HG03045 (cell line): Measurements from ENCODE around the gene TRPC4AP.
"Not testable (repeated sequence)": the region's sequence is repeated elsewhere in the genome, so short reads cannot be mapped to it uniquely, and the experiment has no call there.

Experiments
- ATAC-seq: cut with Tn5 transposase; IDR thresholded peaks from one replicate; pipeline ENCODE4 v1.9.1; 2021; ENCODE audit warnings: mild to moderate bottlenecking, moderate library complexity; ENCODE audit not compliant: unreplicated experiment

TRPC4AP gene, protein sequence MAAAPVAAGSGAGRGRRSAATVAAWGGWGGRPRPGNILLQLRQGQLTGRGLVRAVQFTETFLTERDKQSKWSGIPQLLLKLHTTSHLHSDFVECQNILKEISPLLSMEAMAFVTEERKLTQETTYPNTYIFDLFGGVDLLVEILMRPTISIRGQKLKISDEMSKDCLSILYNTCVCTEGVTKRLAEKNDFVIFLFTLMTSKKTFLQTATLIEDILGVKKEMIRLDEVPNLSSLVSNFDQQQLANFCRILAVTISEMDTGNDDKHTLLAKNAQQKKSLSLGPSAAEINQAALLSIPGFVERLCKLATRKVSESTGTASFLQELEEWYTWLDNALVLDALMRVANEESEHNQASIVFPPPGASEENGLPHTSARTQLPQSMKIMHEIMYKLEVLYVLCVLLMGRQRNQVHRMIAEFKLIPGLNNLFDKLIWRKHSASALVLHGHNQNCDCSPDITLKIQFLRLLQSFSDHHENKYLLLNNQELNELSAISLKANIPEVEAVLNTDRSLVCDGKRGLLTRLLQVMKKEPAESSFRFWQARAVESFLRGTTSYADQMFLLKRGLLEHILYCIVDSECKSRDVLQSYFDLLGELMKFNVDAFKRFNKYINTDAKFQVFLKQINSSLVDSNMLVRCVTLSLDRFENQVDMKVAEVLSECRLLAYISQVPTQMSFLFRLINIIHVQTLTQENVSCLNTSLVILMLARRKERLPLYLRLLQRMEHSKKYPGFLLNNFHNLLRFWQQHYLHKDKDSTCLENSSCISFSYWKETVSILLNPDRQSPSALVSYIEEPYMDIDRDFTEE

DNA sequence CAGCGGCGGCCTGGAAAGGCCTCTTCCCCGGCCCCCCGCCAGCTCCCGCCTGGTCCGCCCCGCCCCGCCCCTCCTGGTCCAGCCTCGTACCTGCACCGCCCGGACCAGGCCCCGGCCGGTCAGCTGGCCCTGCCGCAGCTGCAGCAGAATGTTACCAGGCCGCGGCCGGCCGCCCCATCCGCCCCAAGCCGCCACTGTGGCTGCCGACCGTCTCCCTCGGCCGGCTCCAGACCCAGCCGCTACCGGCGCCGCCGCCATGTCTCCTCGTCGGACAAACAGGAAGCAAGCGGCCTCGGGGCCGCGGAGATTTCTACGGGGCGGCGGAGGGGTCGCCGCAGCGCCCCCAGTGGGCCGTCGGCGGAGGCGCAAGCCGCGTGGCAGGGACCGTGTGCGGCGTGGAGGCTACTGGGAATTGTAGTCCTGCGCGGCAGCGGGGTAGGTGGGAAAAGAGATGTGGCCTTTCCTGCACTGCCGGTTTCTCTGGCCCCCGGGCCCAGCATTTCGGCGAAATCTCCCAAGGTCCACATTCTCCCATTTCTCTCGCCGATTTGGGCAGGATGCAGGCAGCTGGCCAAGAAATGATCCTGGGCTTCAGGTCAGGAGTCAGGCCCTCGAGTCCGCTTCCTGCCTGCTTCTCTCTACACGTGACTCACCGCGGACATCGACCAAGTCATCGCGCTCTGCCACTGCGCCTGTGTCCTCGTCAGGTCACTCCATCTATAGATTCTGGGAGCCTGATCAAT is at the start of gene TRPC4AP:
TSS of gene TRPC4AP (minus strand) at position 284 of the 743 bp plus-strand sequence. CDS start at position 258, 26 bp downstream.
- ATAC-seq: peak; percentile 91

DNA sequence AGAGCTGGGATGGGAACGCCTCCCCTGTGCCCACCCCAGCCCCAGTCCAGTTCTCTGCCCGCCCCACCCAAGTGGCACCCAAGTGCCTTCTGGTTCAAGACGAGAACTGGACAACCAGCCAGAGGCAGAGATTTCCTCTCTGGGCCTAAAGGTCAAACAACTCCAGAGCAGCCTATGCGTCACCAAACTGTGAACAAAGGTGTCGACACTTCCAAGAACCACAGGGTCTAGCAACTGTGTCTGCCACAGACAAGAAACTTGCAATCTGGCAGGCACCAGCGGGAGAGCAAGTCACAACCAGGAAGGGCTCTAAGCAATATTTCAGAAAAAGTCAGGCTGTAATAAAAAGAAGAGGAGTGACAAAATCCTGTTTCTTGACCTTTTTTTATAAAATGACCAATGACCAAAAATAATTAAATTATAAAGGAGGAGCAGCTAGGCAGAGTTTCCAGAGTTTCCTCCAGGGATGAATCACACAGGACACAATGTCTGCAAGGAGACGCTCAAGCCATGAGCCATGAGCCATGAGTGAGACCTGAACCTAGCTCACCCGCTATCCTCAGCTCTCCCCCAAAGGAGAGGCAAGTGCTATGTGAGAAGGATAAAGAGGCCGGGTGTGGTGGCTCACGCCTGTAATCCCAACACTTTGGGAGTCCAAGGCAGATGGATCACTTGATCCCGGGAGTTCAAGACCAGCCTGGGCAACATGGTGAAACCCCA is 43.4 kb upstream of the TRPC4AP start:
- ATAC-seq: no peak

DNA sequence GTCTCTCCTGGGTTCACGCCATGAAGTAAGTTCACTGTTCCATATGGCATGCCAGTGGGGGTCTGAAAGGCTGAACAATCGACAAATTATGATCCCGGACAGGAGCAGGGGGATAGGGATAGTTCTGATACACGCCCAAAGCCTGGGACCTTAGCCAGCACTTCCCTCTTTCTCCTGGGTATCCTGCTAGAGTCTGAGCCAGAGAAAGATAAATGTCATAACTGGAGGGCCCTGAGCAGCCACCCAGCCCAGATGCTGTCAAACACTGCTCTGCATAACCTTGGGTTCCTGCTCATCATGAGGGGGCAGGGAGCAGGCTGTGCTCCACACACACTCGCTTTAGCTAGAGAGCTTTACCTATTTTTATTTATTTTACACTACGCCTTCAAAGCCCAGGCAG is 42.3 kb upstream of the TRPC4AP start:
- no peak for ATAC-seq

DNA sequence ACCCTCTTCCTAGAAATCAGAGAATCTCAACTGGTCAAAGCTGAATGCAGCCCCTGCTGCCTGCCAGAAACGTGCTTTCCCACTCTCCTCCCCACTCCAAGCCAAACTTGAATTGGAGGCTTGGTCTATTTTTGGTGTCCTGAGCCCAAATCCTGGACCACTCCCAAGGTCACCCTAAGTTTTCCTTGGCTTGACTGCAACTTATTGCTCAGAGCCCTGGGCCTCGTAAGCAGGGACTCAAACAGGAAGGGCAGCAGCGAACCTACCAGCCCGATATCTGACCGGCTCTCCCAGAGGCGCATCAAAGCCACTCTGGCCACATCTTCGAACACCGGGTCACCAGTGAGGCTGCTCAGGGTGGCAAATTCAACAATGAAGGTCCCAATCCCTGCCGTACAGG is 41.9 kb upstream of the TRPC4AP start:
- ATAC-seq: no peak

DNA sequence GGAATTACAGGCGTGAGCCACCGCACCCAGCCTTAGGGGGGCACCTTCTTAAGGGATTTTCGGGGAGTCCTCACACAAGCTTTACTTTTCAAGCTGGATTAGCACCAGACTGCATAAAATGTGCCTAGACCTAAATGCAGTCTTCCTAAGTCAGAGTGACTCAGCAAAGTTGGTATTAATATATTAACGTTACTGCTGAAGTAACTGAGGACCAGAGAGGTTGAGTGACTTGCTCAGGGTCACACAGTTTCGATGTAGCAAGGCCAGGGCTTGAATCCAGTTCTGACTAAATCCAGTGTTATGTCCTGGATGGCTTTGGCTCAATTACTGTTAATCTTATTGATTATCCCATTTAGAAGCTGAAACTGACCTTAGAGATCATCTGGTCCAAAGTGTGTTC is 41.1 kb upstream of the TRPC4AP start:
- no peak for ATAC-seq

DNA sequence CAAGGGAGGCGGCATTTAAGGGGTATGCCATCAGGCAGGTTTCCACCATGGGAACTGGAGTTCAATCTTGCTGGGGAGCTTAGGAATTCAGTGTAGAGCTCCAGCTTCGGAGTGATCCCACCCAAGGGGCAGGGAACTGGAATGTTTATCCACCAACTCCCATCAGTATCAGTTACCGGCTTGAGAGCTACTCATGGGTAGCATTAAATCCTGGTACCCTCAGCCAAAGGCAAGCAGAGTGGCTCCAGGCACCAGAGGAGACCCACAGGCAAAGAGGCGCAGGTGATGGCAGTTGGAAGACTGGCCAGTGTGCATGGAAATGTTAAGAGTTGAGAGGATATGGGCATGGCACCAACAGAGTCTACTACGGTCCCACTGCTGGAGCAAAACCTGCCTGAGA is 40.4 kb upstream of the TRPC4AP start:
- ATAC-seq: no peak

DNA sequence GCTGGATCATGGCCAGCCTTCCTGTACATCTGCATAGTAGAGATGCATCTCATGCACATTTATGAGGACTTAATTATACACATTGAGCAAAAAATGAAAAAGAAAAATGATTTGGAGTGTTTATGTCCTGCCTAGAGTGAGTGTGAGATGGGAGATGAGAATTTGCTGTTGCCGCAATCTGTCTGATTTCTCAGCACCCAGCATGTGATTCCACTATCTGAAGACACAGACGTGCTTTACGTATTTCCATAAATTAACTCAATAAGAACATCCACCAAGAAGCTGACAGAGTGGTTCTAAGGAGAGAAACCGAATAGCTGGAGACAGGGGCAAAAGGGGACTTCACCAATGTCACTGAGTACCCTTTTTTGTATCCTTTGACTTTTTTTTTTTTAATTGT is 39.3 kb upstream of the TRPC4AP start:
- ATAC-seq: no peak

DNA sequence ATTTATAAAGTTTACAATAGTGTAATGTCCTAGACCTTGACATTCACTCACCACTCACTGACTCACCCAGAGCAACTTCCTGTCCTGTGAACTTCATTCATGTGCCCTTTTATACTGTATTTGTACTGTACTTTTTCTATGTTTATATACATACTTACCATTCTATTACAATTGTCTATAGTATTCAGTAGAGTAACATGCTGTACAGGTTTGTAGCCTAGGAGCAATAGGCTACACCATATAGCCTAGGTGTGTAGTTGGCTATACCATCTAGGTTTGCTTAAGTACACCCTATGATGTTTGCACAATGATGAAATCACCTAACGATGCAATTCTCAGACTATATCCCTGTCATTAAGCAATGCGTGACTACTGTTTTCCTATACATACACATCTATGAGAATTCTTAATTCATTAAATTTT is 37.1 kb upstream of the TRPC4AP start:
- no peak for ATAC-seq

DNA sequence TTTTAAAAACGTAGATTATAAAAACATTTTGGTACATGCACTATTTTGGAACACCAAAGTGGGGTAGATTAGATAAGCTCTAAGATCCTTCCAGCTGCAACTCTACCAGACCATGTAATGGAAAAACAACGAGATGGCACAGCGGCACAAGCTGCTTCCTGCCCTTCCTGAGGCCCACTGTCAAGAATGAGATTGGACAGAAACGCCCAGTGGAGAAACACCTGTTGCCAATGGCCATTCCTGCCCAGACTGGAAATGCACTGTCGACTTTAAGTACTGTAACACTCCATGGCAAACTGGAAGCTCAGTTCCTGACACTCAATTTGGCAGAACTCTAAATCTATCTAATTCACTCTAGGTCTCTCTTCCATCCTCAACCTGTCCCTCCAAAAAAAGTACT is 33.1 kb upstream of the TRPC4AP start:
- no peak for ATAC-seq

DNA sequence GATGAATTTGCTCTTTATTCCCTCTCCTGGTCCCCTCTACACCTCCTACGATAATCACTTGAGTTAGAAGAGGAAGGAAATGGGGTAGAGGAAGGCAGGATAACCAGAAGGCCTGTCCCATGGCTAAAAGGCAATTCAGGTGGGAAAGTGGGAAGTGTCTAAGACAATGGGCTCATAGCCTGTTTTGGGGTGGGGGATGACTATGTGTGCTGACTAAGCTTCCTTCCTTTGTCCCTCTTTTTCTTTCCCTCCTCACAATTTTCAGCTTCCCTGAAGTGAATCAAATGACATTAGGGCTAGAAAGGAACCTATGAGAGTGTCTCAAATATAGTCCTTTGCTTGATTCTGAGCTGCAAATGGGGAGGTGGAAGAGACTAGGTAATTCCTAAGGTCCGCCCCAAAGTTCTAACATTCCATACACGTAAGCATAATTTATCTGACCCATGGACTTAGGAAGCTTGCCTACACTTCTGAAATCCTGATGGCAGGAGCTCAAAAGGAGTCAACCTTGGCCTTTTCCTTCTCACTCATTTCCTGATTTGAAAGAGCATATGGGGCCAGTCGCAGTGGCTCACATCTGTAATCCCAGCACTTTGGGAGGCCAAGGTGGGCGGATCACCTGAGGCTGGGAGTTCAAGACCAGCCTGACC is 30.3 kb upstream of the TRPC4AP start:
- no peak for ATAC-seq

DNA sequence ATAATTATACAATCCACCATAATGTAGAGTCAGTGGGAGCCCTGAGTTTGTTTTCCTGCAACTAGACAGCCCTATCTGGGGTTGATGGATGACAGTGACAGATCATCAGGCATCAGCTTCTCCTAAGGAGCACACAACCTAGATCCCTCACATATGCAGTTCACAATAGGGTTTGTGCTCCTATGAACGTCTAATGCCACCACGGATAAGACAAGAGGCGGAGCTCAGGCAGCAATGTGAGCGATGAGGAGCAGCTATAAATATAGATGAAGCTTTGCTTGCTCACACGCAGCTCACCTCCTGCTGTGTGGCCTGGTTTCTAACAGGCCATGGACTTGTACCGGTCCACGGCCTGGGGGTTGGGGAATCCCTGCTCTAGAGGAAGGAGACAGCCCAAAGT is 28.6 kb upstream of the TRPC4AP start:
- no peak for ATAC-seq

DNA sequence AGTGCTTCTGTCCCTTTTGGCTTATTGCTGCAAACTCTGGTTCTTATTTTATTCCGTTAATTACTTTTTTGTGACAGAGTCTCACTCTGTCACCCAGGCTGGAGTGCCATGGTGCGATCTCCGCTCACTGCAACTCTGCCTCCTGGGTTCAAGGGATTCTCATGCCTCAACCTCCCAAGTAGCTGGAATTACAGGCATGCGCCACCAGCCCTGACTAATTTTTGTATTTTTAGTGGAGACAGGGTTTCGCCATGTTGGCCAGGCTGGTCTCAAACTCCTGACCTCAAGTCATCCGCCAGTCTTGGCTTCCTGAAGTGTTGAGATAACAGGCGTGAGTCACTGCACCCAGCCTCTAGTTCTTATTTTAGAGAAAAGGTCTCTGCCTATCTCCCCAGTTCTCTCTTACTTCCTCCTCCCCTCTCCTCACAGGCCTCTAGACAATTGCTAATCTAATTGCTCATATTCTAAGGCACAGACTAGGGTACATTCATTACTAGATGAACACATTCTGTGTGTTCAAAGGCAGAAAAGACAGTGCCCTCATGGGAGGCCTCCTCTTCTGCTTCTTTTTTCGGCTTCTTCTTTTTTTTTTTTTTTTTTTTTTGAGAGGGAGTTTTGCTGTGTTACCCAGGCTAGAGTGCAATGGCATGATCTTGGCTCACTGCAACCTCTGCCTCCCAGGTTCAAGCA is 27.6 kb upstream of the TRPC4AP start:
- ATAC-seq: no peak

DNA sequence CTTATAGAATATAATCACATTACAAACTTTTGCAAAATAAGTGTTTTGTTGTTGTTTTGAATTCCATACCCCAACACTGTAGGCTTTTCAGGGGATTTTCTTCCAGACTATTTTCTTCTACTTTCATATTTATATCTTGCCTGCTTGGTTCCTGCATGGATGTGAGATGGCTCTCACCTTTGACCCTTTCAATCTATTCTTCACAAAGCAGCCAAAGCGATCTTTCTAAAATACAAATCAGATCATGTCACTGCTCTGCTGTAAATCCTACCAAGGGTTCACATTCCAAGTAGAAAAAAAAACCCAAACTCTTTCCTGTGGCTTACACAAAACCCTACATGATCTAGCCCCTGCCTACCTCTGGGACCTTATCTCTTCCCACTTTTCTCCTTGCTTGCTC is 25.0 kb upstream of the TRPC4AP start:
- ATAC-seq: no peak

DNA sequence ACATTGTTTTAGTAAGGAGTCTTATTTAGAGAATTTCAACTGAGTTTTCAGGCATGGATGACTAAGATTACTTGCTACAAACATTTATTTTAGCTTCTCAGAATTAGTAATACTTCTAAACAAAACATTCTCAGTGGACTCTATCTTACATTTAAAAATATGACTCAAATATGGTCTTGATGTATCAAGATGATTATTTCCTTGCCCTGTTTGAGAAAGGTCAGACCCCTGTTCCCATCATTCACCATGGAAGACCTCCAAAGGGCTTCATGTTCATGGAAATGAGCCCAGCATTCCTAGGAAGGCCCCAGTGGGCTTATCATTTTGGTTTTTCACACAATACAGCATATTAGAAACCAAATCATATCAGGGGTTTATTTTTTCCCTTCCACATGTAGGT is 24.6 kb upstream of the TRPC4AP start:
- no peak for ATAC-seq

DNA sequence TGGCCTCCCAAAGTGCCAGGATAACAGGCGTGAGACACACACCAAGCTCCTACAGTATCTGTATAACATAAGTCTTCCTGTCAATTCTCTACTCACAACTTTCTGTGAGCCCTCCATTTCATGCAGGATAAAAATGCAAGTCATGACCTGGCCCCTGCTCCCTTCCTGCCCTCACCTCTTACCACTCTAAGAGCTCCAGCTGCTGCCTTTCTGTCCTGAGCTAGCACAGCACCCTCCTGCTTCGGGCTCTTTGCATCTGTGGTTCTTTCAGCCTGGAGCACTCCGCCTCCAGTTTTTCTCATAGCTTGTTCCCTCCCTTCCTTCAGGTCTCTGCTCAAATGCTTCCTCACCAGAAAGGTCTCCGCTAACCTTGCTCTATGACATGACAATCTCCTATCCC is 23.7 kb upstream of the TRPC4AP start:
- no peak for ATAC-seq

DNA sequence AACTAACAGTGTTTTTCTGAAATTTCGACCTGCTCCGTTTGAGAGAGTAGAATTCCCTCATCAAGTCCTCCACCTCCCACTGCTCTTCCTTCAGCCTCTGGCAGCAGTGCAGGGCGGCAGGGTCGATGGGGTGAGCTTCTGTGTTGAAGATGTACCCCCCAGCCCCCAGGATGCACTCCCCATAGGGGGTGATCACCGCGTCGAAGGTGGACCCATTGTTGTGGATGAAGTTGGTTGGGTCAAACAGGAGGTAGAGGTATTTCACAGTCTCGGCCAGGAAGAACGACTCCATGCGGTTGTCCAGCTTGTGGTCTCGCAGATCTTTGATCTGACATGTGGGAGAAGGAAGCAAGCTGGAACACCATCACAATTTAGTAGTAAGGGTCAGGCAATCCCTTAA is 23.0 kb upstream of the TRPC4AP start:
- no peak for ATAC-seq

DNA sequence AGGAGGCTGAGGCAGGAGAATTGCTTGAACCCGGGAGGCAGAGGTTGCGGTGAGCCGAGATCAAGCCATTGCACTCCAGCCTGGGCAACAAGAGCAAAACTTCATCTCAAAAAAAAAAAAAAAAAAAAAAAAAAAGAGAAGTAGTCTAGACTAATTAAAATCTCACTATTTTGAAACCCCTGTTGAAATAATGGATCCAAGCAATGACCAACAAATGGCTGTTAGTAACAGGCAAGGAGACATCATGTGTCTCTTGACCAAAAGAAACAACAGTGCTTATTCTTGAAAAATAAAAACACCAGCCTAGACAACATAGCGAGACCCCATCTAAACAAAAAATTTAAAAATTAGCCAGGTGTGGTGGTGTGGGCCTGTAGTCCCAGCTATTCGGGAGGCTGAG is 19.7 kb upstream of the TRPC4AP start:
- ATAC-seq: not testable (repeated sequence)

DNA sequence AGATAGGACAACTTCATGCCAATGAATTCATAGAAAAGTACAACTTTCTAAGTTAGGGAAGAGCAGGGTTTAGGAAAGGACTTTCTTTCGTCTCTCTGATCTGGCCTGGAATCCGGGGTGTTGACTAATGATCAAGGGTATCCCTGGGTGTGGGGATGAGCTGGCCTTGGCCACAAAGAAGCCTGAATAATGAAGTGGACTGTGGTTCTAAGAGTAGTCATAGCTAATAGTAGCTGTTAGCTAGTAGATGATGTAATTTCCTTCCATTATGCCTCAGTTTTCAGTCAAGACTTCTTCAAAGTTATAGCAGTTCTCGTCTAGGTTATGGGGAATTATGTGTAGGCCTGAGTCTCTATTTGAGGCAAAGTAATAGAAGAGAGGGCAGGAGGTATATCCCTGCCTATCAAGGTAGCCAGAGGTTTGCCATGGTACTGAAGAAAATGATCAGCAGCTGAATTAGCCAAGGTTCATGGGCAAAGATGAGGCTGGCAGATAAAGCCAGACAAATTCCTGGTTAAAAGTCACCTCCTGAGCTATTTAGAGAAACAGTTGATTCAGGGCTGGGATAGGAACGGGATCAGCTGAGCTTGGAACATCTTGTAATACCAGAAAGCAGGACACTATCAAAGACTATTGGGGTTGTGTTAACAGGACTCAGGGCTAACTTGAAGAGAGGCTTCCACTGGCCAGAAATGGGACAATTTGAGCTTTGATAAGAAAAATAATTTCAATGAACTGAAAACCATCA is 18.7 kb upstream of the TRPC4AP start:
- ATAC-seq: no peak

DNA sequence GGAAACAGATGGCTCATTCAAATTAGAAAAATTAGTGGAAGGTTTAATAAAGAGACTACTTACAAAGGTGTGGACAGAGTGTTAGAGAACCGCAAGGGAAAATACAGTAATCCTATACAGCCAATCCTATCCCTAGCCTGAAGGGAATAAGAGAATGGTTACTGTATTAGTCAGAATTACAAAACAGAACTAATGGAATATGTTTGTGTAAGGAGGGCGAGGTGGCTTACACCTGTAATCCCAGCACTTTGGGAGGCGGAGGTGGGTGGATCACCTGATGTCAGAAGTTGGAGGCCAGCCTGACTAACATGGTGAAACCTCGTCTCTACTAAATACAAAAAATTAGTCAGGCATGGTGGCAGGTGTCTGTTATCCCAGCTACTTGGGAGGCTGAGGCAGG is 16.3 kb upstream of the TRPC4AP start:
- no peak for ATAC-seq
